Colonic mucosa (tissue), 4 donors: ENCODE data around the gene TCF7L1. TPM values are rescaled to one million over a fixed set of nuclear protein-coding genes. Genes with fewer than 3 reads are reported as not detected.

Experiments used
- DNase-seq: peaks from one replicate; pipeline ENCODE4 v3.0.0-alpha.2; 2020
- H3K27ac ChIP-seq: fragments of 200-600 bp; one replicate; pipeline ENCODE4 v1.8.0; 2021
- H3K27me3 ChIP-seq: fragments of 200-600 bp; one replicate; pipeline ENCODE4 v1.8.0; 2021
- H3K36me3 ChIP-seq: fragments of 200-600 bp; one replicate; pipeline ENCODE4 v1.8.0; 2021
- H3K4me1 ChIP-seq: fragments of 200-600 bp; one replicate; pipeline ENCODE4 v1.8.0; 2021; ENCODE audit warnings: mild to moderate bottlenecking
- H3K4me3 ChIP-seq: fragments of 200-600 bp; one replicate; pipeline ENCODE4 v1.8.0; 2021
- H3K9ac ChIP-seq, 2 donors: one replicate each; pipeline ENCODE4 v1.7.0; 2013; ENCODE audit warnings: control low read depth in 2 of 2, low read depth in 2 of 2, low read length in 2 of 2
- H3K9me3 ChIP-seq: fragments of 200-600 bp; one replicate; pipeline ENCODE4 v1.8.0; 2021
- CTCF ChIP-seq: fragments of 200-600 bp; IDR thresholded peaks from one replicate; pipeline ENCODE4 v1.8.0; 2022; ENCODE audit warnings: antibody characterized with exemption, mild to moderate bottlenecking
- intact Hi-C: fragments of 100-400 bp; cut with DNase I; formaldehyde crosslinking; loops from one replicate; pipeline ENCODE4 v1.14.1; 2022
- total RNA-seq, 2 donors: library from RNA; stranded (reverse); fragmentation: NEBNext Ultra II Directional in 1 of 2; extraction: Animal tissue kit (Norgen Biotek cat#: 25700) in 1 of 2; gene quantifications; one replicate each; pipeline ENCODE4 v1.2.1, GENCODE V29; 2021
- donor health status: healthy.
- donor health status: DM: no; HTN: no; CAD: no.
- donor health status: DM: no; HTN: no; CAD: no.

The TCF7L1 gene
- total RNA-seq, 2 donors from 2014 or later, result 0.99 to 3.2 TPM

DNA sequence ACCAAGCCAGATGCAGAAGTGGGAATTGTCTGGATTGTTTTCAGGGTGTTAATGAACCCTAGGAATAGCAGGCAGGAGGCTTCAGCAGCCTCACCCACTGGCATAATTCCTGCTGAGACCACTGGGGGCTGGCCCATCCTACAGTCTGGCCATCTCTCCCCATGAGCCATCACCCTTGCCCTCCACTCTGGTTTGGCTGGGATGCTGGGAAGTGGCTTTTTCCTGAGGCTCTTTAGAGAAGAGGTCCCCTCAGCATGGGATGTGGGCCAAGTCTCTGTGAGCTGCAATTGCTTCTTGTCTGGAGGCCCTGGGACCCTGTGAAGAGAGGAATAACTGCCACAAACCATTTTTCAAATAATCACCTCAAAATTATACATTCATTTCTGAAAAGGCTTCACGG, 4.0 kb downstream of the TCF7L1 start:
- Histone ChIP-seq H3K9ac (no peak overlapping the region), H3K4me1 (no peaks in the 10 kb centered on the region), H3K4me3 (no peak overlapping the region), H3K27ac (no peak overlapping the region), H3K27me3 (peaks cover 20% of the 10 kb centered on the region), H3K36me3 (no peaks in the 10 kb centered on the region), H3K9me3 (no peaks in the 10 kb centered on the region)
- intact Hi-C loops, result no loop called here
- no peak for TF ChIP-seq CTCF
- DNase-seq, result no peak

DNA sequence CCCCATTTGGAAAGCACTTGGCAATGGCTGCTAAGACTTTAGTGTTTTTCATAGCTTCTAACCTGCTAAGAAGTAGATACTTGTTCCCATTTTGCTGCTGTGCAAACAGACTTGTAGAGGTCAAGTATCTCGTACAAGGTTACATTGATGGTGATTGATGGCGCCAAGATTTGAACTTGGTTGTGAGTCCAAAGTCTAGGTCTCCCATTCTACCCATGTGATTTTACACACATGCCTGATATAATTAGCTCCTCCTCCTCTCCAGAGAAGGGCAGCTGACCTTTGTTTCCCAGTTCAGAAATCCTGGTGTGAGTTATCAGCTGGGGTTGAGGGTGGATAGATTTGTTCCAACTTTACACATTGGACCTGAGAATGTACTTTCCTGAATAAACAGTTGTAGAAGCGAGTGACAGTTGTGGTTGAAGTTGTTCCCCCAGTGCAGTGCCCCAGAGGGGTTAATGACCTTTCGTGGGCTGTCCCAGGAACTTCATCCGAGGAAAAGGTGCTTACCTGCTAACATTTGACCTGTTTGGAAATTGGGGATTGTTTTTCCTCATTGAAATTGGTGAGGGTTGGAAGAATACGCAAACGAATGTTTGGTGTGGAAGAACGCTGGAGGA, 10.4 kb downstream of the TCF7L1 start:
- DNase-seq, result no peak
- no peaks in the 10 kb centered on the region for H3K9me3 ChIP-seq
- TF ChIP-seq CTCF, result no peak
- H3K4me1 ChIP-seq, result no peaks in the 10 kb centered on the region
- H3K9ac ChIP-seq, result no peak overlapping the region
- no peak overlapping the region for H3K4me3 ChIP-seq
- no peak overlapping the region for H3K27ac ChIP-seq
- intact Hi-C loops, result no loop called here
- H3K36me3 ChIP-seq, result no peaks in the 10 kb centered on the region
- H3K27me3 ChIP-seq, result no peaks in the 10 kb centered on the region

DNA sequence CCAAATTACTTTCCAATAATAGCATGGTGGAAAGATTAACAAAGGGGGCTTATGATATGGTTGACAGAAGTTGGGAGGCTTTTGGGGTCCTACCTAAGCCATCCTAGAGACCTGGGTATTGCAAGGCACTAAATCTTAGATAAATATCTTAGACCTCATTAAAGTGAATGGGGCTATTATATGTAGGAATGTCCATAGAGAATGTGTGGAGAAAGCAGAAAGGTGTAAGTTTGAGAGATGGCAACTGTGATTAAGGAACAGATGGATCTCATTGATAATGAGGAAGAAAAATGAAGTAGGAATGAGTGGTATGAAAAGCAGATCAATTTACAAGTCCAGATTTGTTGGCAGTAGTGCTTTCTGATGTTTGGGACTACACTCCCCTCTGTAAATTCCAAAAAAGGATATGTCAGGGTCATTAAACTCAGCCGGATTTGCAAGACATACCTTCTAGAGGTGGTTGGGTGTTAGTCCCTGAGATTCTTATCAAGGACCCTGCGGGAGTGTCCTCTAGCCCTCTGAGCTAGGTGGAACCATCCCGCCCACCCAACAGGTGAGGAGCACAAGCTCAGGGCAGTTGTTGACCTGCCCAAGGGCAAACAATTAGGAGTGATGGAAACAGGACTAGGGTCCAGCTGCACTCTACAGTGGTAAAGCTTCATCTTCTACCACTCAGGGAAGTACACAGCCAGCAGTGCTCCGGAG, 12.1 kb downstream of the TCF7L1 start:
- no peak overlapping the region for H3K9ac ChIP-seq
- no peak overlapping the region for H3K4me3 ChIP-seq
- no peaks in the 10 kb centered on the region for H3K4me1 ChIP-seq
- no peaks in the 10 kb centered on the region for H3K36me3 ChIP-seq
- no peaks in the 10 kb centered on the region for H3K9me3 ChIP-seq
- intact Hi-C loops, result no loop called here
- no peak for DNase-seq
- TF ChIP-seq CTCF, result no peak
- H3K27me3 ChIP-seq, result no peaks in the 10 kb centered on the region
- H3K27ac ChIP-seq, result no peak overlapping the region

GRCh38 chr2:85148190-85148589, 15.0 kb downstream of the TCF7L1 start:
- Histone ChIP-seq H3K4me1 (no peaks in the 10 kb centered on the region), H3K4me3 (no peak overlapping the region), H3K27ac (no peak overlapping the region), H3K9me3 (no peaks in the 10 kb centered on the region), H3K36me3 (no peaks in the 10 kb centered on the region), H3K9ac (no peak overlapping the region), H3K27me3 (no peaks in the 10 kb centered on the region)
- TF ChIP-seq CTCF, result no peak
- no peak for DNase-seq
- intact Hi-C loops, result no loop called here

- Histone ChIP-seq H3K4me3 (no peak overlapping the region), H3K36me3 (no peaks in the 10 kb centered on the region), H3K4me1 (no peaks in the 10 kb centered on the region), H3K9ac (no peak overlapping the region), H3K27ac (no peak overlapping the region), H3K27me3 (no peaks in the 10 kb centered on the region), H3K9me3 (no peaks in the 10 kb centered on the region)
- TF ChIP-seq CTCF, result no peak
- DNase-seq, result no peak
- intact Hi-C loops, result no loop called here
Observed at GRCh38 chr2:85151026-85151425, 17.8 kb downstream of the TCF7L1 start.
